GM21381 (cell line): ENCODE data around the gene ZDHHC11.
"Not testable (repeated sequence)": the region's sequence is repeated elsewhere in the genome, so short reads cannot be mapped to it uniquely, and the experiment has no call there.

ENCODE experiments used
- ATAC-seq: cut with Tn5 transposase; IDR thresholded peaks from one replicate; pipeline ENCODE4 v1.9.1; 2021; ENCODE audit warnings: mild to moderate bottlenecking, moderate library complexity; ENCODE audit not compliant: unreplicated experiment

ZDHHC11 gene

DNA sequence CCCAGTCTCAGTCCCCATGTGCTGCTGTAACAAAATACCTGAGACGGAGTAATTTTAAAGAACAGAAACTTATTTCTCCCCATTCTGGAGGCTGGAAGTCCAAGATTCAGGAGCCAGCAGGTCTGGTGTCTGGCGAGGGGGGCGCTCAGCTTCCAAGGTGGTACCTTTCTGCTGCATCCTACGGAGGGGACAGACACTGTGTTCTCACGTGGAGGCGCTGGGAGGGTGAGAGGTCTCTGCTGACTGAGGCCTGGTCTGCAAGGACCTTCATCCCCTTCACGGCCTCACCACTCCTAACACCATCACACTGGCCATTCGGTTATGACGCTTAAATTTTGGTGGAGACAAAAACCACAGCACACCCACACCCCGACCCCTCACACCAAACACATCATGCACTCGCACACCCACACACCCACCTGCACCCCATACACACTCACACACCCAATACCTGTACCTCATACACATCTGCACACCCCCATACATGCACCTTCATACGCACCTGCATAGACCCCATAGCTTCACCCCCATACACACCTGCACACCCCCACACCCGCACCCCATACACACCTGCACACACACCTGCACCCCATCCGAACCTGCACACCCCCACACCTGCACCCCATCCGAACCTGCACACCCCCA lies 9.8 kb upstream of the ZDHHC11 start:
- ATAC-seq, result no peak

DNA sequence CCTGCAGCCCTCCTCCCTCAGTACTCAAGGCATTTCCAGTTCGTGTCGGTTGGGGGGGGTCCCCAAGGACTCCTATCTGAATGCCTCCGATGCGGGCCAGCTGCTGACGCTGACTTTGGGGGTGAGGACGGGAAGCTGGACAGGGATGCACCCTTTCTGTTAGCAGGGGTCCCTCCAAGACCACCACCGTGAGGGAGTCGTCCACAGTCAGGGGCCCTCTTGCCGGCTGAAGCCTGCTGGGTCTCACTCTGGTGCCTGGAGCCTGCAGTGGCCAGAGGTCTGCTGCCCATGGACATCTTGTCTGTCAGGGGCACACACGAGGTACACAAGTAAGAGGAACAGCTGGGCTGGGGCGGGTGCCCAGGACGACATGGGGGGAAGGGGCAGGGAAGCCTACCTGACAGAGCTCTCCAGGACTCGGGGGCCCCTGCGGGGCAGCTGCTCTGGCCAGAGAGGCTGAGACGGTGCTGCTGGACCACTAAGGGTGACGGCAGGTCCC lies 9.1 kb upstream of the ZDHHC11 start:
- no peak for ATAC-seq

DNA sequence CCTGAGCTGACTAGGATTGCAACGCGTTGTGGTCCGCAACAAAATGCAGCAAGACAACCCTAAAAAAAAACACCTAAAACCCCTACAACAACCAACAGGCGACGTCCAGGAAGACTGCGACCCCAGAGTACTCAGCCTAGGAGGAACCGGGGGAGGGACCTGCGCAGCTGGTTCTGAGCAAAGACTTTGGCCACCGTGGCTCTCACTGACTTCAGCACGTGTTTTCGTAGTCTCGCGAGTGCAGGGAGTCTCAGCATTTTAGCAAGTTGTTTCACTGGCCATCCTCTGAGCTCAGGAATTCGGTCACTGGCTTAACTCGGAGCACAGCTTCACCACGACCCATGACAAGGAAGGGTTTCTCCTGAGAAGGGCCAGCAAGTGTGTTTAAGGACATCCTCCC lies 8.6 kb upstream of the ZDHHC11 start:
- no peak for ATAC-seq

DNA sequence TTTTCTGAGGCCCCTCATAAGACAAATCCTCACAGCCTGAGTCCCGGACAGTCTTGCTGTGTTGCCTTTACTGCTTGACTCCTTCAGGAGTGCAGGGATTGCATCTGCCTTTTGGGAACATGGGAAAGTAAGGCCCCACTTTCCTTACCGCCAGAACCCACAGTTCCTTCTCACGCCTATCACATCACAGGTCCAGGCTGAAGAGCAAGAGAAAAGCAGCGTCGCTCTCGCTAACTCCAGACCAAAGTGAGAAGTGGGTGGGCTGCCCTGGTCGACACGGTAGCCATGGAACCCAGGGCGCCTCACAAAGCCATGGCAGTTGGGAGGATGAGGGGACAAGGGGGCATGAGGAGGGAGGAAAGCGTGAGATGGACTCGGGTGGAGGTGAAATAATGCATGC lies 7.9 kb upstream of the ZDHHC11 start:
- no peak for ATAC-seq

DNA sequence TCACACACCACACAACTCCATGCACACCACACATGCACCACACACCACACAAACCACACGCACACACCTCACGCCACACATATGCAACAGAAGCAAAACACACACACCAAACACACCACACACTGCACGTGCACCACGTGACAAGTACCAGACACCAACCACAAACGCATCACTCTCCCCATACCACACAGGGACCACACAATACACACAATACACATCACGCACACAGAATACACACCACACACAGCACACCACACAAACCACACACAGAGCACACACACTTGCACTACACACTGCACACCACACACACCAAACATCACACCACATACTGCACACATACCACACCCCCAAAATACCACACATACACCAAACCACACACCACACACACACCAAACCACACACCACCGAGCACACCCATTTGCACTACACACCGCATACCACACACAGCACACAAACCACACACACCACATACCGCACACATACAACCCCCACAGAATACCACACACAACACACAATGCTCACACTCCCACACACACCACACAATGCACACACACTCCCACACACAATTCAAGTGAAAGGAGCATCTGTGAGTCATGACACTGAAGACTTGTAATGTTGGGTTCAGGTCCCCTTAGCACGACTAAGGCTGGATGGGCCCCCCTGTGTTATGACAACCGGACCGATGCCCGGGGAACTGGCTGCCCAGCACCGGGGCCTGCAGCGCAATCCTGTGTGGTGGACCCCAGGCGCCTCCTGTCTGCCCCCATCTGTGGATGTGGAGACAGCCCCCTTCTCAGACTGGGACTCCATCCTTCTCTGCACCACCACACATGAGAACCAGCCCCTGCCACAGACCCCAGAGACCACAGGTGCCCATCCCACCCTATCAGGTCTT lies 6.0 kb upstream of the ZDHHC11 start:
- no peak for ATAC-seq

DNA sequence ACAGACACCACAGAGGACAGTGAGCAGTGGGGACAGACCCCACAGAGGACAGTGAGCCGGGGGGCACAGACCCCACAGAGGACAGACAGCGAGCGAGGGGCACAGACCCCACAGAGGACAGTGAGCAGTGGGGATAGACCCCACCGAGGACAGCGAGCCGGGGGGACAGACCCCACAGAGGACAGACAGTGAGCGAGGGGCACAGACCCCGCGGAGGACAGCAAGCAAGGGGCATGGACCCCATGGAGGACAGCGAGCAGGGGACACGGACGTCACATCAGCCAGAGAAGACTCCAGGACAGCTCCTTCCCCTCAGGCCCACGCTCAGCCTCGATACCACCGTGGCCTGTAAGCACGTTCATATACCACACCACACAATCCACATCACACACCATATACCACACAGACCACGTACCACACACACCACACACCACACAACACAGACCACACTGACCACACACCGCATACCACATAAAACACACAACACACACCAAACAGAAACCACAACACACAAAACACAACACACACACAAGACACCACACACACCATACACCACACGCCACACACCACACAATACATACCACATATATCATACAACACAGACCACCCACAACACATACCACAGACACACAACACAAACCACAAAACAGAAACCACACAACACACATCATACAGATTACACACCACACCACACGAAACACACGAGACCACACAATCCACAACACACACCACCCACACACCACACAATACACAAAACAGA lies 5.2 kb upstream of the ZDHHC11 start:
- no peak for ATAC-seq

DNA sequence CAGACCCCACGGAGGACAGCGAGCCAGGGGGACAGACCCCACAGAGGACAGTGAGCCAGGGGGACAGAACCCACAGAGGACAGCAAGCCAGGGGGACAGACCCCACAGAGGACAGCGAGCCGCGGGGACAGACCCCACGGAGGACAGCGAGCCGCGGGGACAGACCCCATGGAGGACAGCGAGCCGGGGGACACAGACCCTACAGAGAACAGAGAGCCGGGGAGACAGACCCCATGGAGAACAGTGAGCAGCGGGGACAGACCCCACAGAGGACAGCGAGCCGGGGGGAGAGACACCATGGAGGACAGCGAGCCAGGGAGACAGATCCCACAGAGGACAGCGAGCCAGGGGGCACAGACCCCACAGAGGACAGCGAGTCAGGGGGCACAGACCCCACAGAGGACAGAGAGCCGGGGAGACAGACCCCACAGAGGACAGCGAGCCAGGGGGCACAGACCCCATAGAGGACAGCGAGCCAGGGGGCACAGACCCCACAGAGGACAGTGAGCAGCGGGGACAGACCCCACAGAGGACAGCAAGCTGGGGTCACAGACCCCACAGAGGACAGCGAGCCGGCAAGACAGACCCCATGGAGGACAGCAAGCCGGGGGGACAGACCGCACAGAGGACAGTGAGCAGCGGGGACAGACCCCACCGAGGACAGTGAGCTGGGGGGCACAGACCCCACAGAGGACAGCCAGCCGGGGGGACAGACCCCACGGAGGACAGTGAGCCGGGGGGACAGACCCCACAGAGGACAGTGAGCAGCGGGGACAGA lies 4.4 kb upstream of the ZDHHC11 start:
- ATAC-seq, result no peak

GRCh38 chr5:854217-854616 lies 3.4 kb upstream of the ZDHHC11 start:
- ATAC-seq, result no peak

DNA sequence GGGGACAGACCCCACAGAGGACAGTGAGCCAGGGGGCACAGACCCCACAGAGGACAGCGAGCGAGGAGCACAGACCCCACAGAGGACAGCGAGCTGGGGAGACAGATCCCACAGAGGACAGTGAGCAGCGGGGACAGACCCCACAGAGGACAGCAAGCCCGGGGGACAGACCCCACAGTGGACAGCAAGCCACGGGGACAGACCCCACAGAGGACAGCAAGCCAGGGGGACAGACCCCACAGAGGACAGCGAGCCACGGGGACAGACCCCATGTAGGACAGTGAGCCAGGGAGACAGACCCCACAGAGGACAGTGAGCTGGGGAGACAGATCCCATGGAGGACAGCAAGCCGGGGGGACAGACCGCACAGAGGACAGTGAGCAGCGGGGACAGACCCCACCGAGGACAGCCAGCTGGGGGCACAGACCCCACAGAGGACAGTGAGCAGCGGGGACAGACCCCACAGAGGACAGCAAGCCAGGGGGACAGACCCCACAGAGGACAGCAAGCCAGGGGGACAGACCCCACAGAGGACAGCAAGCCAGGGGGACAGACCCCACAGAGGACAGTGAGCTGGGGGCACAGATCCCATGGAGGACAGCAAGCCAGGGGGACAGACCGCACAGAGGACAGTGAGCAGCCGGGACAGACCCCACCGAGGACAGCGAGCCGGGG lies 2.8 kb upstream of the ZDHHC11 start:
- not testable (repeated sequence) for ATAC-seq

DNA sequence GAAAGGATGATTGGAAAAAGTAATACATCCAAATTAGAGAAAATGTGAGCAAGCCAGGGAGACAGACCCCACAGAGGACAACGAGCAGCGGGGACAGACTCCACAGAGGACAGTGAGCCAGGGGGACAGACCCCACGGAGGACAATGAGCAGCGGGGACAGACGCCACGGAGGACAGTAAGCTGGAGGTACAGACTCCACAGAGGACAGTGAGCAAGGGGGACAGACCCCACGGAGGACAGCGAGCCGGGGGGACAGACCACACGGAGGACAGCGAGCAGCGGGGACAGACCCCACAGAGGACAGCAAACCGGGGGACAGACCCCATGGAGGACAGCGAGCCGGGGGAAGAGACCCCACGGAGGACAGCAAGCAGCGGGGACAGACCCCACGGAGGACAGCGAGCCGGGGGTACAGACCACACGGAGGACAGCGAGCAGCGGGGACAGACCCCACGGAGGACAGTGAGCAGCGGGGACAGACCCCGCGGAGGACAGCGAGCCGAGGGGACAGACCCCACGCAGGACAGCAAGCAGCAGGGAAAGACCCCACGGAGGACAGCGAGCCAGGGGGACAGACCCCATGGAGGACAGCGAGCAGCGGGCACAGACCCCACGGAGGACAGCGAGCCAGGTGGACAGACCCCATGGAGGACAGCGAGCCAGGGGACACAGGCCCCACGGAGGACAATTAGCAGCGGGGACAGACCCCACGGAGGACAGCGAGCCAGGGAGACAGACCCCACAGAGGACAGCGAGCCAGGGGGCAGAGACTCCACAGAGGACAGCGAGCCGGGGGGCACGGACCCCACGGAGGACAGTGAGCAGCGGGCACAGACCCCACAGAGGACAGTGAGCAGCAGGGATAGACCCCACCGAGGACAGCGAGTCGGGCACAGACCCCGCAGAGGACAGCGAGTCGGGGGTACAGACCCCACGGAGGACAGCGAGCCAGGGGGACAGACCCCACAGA lies 1.9 kb upstream of the ZDHHC11 start:
- ATAC-seq, result no peak

DNA sequence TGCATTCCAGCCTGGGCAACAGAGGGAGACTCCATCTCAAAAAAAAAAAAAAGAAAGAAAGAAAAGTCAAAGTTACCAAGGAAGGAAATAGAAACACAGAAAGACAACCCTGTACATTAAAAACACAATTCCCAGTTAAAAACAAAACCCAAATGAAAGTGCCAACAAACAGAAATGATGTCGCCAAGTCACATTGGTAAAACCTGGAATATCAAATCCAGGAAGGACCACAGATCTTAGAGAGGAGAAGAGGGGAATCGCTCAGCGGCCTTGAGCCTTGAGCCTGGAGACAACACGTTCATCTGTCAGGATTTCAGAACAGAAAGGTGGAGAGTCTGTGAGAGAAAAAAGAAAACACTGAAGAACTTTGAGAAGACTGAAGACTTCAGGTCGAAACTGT lies 1.2 kb upstream of the ZDHHC11 start:
- no peak for ATAC-seq

GRCh38 chr5:851553-851952 lies 767 bp upstream of the ZDHHC11 start:
- ATAC-seq, result no peak

GRCh38 chr5:851076-851475 lies 290 bp upstream of the ZDHHC11 start:
- ATAC-seq, result no peak

DNA sequence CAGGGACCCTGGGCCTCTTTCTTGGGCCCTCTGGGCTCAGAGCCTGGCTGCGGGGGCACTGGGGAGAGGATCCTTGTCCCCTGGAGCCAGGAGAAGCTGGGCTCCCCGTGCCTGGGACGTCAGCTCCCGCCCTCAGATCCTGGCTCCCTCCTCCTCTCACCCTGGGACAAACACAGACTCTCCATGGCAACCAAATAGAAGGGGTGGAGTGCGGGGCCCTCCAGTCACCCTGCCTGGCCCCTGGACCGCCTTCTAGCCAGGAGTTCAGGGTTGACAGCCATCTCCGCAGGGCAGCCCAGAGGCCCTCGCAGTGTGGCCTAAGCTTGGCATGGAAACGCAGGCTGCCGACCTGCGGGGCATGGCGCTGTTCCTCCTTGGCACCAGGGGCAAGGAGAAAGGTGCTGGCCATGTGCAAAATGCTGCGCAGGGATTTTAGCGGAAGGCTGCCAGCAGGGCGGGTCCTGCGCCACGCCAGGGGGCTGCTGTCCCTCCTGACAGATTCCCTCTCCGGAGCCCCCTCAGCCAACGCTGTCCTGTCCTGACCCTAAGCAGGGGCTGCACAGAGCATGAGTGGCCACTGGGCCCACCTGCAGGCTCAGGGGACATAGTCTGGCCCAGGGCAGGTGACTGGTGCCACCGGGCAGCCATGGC lies 1.0 kb downstream of the ZDHHC11 start:
- no peak for ATAC-seq

DNA sequence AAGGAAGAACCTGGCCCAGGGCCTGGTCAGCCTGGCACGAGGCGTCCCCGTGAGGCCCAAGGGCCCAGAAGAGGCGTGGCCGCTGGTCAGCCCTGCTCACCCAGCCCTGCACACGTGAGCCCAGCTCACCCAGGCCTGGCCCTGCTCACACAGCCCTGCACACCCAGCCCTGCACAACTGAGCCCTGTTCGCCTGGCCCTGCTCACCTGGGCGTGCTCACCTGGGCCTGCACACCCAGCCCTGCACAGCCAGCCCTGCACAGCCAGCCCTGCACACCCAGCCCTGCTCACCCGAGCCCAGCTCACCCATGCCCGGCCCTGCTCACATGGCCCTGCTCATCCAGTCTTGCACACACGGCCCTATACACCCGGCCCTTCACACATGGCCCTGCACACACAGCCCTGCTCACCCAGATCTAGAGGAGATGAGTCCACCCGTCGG lies 2.1 kb downstream of the ZDHHC11 start:
- ATAC-seq, result no peak

- not testable (repeated sequence) for ATAC-seq
Observed at GRCh38 chr5:847736-848135, 3.0 kb downstream of the ZDHHC11 start.

DNA sequence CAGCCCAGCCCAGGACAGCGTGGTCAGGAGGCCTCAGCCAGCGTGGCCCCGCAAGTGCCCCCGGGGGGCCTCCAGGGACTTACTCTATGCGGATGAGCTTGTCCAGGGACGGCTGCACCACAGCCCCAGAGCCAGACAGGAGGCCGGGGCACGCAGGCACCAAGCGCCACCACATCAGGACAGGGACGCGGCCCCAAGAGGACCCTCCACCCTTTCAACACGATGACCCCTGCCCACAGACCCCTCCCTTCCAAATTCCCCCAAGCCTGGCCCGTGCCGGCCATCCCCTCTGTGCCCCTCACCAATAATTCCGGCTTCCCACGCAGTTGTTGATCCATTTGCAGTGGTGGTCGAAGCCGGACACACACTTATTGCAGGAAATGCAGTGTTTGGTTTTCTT lies 3.6 kb downstream of the ZDHHC11 start:
- not testable (repeated sequence) for ATAC-seq

DNA sequence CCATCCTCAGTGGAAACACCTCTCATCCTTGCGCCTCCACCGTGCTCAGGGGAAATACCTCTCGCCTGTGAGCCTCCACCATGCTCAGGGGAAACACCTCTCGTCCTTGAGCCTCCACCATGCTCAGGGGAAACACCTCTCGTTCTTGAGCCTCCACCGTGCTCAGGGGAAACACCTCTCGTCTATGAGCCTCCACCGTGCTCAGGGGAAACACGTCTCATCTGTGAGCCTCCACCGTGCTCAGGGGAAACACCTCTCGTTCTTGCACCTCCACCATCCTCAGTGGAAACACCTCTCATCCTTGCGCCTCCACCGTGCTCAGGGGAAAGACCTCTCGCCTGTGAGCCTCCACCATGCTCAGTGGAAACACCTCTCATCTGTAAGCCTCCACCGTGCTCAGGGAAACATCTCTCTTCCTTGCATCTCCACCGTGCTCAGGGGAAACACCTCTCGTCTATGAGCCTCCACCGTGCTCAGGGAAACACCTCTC lies 4.1 kb downstream of the ZDHHC11 start:
- not testable (repeated sequence) for ATAC-seq
